NT2/D1 (cell line): Measurements from ENCODE around the gene CREB5.

ENCODE experiments used
- SUZ12 ChIP-seq: IDR thresholded peaks from 2 replicates; pipeline ENCODE4 v1.6.1; 2011; ENCODE audit not compliant: insufficient read length, insufficient read depth; ENCODE audit errors: extremely low read depth
- YY1 ChIP-seq: IDR thresholded peaks from 2 replicates; pipeline ENCODE4 v1.6.1; 2011; ENCODE audit not compliant: insufficient read length, insufficient read depth

GRCh38 chr7:28469562-28469961 is 57.2 kb downstream of the CREB5 start:
- TF ChIP-seq YY1 (no peak), SUZ12 (no peak)
